Right ventricle myocardium inferior (tissue), 1 donor: Measurements from ENCODE around the gene SOX10. TPM values are rescaled to one million over a fixed set of nuclear protein-coding genes. Genes with fewer than 3 reads are reported as not detected.
A peak's percentile ranks its signal among the peaks of the same experiment; 100 is the strongest.
"Not testable (repeated sequence)": the region's sequence is repeated elsewhere in the genome, so short reads cannot be mapped to it uniquely, and the experiment has no call there.

Experiments
- ATAC-seq: fragments of 200-7000 bp; cut with Tn5 transposase; one replicate; pipeline ENCODE4 v1.9.1; 2020; ENCODE audit warnings: mild to moderate bottlenecking, moderate library complexity
- DNase-seq: peaks from one replicate; pipeline ENCODE4 v3.0.0; 2021; ENCODE audit errors: missing footprints
- intact Hi-C: fragments of 100-400 bp; cut with DNase I; formaldehyde crosslinking; loops from one replicate; pipeline ENCODE4 v1.11.0; 2022
- total RNA-seq: library from RNA; stranded (reverse); fragmentation: NEBNext Ultra II Directional; extraction: Animal tissue kit (Norgen Biotek cat#: 25700); gene quantifications from one replicate; pipeline ENCODE4 v1.2.1, GENCODE V29; 2021
- donor health status: DM: no; HTN: yes; CAD: no; lungs with severe emphysema.

Gene SOX10
- total RNA-seq, 1 donor from 2014 or later, result 1.9 TPM

DNA sequence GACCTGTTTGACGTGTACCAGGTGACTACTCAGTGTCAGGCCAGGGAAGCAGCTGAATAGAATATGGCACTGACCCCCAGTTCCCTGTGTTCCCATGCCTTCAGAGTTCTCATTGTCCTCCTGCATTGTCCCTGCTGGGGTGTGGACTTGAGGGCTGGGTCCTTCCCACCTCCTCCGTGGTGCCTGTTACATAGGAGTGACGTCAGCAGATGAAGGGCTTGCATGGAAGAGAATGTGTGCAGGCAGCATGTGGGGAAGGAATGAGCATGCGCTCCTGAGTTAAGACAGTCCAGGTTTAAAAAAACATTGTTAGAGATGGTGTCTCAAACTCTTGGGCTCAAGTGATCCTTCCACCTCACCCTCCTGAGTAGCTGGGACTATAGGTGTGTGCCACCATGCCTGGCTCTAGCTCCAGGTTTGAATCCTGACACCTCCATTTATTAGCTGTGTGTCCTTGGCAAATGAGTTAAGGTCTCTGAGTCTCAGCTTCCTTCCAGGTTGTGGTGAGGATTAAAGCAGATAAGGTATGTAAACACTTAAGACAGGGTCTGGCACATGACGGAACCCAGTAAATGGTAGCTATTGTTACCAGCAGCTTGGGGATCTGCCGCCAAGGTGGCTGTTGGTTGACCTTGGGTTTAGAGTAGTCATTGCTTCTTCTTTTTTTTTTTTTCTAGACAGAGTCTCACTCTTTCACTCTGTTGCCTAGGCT is 7.5 kb upstream of the SOX10 start:
- intact Hi-C loops, result no loop called here
- ATAC-seq (no peak), DNase-seq (no peak)

DNA sequence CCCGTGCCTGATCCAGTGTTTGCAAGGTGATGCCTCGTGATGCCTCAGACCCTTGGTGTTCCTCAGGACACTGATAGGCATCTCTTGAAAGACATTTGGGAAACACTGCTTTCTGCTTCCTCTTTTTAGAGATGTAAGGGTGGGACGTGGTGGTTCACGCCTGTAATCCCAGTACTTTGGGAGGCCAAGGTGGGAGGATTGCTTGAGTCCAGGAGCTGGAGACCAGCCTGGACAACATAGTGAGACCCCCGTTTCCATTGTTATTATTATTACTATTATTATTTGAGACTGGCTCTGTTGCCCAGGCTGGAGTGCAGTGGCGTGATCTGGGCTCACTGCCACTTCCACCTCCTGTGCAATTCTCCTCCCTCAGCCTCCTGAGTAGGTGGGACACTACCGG is 6.5 kb upstream of the SOX10 start:
- no peak for ATAC-seq
- no peak for DNase-seq
- intact Hi-C loops, result no loop called here

DNA sequence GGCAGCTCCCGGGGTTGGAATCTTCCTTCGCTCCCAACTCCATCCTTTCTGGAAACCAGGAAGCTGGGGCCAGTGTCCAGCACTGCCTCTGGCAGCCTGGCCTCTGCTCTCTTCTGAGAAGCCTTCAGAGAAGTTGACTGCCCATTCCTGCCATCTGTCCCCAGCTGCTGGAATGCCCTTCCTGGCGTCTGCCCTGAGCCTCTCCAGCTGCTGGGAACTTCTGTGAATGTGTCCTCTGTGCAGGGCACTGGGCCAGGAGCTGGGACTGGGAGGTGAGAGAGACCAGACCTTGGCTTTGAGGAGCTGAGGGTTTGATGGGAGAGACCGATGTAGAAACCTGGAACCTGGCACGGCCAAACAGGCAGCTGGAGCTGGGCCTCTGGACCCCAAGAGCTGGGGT is 5.9 kb upstream of the SOX10 start:
- intact Hi-C loops, result no loop called here
- peak; percentile 45 for ATAC-seq
- no peak for DNase-seq

DNA sequence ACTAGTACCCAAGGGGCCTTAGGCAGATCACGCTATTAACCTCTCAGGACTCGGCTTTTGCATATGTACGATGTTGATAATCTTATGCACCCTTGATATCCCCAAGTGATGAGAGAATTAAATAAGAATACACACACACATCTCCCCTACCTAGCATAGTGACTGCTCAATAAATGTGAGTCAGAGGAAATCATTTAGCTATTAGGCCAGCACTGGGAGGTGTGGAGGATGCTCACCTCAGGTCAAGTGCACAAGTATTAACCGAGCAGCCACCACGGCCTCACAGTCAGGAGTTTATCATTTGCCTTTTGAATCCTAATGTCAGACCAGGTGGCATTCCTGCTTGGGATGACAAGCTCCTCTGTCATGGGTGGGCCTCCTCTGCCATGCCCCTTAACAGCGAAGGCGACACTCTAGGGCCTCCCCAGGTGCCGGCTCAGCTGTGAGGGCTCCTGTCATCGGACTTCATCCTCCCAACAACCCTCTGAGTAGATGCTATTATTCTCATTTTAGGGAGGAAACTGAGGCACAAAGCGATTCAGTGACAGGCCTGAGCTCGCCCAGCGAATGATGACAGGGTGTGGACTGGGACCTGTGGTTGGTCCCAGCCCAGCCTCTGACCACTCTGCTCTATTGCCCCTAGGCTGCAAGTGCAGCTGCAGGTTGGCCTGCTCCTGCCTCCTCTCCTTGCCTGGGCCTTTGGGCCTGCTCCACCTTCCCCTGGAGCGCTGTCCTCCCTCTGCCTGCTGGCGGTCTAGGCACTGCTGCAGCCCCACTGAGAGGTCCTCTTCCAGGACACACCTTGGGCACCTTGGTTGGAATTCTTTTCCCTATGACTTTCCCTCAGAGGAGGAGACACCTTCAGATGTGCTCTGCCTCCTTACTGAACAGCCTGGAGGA is 5.0 kb upstream of the SOX10 start:
- no peak for ATAC-seq
- DNase-seq, result no peak
- intact Hi-C loops, result no loop called here

DNA sequence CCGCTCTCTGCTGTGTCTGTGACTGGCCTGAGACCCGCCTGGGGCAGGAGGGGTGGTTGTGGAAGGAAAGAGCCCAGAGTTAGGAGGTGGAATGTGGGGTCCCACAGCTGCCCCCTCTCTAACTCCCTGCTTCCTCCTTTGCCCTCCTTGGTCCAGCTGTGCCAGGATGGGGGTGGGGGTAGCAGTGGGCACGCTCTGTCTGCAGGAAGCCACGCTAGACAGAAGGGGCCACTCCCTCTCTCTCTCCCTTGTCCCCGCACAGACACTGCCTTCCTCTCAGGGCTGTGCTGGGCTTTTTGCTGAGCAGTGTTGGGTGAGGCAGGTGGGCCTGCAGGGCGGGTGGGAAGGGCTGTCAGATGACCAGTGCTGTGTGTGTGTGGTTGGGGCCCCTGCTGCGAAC is 2.0 kb upstream of the SOX10 start:
- intact Hi-C loops, result no loop called here
- DNase-seq (no peak), ATAC-seq (no peak)

DNA sequence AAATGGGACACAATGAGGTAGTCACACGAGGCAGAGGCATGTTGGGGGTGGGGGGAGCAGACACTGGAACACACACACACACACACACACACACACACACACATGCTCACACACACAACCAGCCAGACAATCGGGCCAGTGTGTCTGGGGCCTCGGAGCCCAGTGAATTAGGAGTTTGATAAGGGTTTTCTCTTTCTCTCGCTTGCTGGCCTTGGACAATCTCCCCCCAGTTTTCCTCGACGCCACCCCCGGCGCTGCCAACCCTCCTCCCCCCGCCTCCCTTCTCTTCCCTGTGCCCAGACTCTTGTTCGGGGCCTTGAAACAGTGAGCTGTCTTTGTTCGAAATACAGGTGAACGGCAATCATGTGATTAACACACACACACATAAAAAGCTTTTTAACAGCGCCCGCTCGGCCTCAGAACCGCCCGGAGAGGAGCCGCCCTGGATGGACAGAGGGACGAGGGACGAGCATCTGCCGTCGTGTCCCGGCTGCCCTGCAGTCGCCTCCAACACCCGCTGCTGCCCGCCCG is 1.5 kb upstream of the SOX10 start:
- DNase-seq (no peak), ATAC-seq (no peak)
- intact Hi-C loops, result no loop called here

DNA sequence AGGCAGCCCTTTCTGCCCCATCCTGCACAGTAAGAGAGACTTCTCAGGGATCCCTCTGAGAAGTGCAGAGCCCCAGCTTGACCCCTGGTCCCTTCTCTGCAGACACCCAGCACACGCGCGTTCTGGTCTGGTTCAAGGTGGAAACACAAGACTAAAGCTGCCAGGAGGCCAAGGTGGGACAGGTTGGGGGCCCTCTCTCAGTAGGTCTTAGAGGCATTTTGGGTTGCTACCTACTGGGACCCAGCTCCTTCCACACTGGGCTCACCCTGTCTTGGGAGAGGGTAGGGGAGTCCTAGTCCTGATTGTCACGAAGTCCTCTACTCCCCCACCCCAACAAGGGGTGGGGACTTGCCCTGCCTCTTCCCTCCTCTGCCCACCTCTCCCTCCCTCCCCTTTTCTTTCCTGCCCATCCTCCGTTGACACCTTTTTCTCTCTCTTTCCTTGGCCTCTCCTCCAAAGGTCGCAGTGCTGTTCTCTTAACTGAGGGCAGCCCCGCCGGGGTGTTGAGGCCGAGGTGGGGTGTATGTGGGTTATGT is 763 bp upstream of the SOX10 start:
- intact Hi-C loops, result no loop called here
- DNase-seq (no peak), ATAC-seq (no peak)

DNA sequence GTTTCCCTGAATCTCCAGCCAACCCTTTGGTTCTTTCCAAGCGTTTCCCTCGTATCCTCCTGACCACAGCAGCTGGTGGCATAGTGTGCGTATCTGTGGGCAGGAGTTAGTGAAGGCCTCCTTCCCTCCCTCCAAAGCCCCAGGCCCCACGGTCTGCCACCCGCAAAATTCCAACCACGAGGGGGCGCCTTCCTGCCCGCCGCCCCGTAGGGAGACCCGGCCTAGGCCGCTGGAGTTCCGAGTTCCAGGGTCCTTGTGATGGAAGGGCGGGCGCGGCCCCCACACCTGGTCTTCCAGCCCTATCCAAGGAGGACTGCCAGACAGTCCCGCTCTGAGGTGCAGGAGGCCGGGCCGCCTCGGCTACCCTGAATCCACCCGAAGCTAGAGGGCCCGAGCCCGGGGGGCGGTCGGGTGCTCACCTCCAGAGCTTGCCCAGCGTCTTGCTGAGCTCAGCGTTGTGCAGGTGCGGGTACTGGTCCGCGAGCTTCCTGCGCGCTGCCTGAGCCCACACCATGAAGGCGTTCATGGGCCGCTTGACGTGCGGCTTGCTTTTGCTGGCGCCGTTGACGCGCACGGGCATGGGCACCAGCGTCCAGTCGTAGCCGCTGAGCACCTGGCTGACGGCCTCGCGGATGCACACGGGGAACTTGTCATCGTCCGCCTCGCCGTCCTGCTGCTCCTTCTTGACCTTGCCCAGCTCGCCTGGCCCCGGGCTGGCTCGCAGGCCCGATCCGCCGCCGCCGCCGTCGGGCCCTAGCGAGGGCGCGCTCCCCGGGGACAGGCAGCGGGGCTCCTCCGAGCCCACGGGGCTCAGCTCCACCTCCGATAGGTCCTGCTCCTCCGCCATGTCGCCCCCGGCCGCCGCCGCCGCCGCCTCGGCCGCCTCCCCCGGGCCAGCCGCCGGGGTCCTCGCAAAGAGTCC is 1.2 kb downstream of the SOX10 start:
- intact Hi-C loops, result no loop called here
- DNase-seq (no peak), ATAC-seq (no peak)

DNA sequence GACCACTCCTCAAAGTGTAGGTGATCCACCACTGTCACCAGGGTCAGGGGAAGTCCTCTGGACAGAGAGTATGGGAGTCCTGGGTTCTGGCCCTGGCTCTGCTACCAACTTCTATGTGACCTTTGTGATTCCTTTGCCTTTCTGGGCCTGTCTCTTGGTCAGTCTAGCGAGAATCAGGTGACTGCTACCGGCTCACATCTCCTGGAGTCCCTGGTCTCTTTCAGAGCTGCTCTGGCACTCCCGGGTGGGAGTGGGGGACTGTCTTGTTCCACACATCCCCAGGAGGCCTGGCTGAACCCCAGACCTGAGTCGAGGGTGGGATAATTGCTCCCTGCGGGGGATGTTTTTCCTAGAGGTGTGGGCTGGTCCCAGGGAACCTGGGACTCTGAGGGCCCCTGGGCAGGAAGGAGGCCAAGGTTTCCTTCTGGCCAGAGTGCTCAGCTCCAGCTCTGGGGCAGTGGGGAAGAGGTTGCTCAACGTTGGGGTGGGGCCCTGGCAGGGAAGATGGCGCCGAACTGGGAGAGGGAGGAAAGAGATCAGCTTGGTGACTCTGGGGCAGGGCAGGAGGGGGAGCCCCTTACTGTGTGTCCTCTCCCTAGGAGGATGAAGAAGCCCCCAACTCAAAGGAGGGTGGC is 2.1 kb downstream of the SOX10 start:
- DNase-seq (no peak), ATAC-seq (no peak)
- intact Hi-C loops, result no loop called here

DNA sequence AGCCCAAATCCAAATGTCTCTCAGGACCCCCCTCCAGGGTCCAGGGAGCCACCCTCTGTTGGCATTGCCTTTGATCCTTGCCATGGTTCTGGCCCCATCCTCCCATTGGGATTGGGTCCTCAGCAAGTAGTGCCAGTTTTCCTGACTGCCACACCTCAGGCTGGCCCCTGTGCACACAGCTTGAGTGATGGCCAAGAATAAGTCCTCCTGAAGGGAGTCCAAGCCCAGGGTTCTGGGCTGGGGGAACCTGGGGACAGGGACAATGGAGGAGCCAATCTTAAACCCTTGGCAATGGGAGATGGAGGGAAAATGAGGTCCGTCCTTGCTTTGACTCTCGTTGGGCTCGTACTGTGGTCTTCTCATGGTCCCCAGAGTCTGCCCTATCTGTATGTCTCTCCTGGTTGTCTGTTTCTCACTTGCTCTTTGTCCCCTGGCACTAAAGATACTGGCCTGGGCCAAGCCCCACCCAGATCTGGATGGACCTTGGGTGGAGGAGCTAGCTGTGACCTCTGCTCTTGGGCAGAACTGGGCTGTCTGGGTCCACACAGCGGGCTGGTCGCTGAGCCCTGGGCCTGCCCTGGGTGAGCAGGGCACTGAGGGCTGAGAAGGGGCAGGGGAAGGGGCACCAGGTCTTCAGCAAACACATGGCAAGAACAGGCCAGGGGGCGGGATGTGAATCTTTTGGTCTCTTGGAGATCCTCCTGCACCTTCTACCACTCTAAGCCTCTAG is 2.9 kb downstream of the SOX10 start:
- intact Hi-C loops, result no loop called here
- peak; percentile 40 for ATAC-seq

DNA sequence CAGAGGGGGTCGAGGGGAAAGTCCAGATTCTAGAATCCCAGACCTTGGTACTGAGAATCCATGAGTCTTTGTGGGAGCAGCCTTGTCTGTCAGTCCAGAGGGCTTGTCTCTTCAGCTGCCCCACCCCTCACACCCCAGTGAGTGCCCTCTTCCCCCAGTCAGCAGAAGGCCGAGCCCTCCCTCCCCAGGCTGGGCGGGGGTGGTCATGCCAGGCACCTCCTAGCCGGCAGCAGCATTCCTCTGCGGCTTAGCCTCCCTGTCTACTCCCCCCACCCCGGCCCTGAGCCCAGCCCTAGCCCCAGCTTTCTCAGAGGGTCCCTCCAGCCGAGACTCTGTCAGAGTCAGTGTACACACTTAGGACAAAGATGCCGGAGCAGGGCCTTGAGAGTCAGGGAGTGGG is 4.6 kb downstream of the SOX10 start:
- intact Hi-C loops, result no loop called here
- no peak for DNase-seq
- no peak for ATAC-seq

More for the DNA sequence above, 2.9 kb downstream of the SOX10 start:
- DNase-seq, result no peak

DNA sequence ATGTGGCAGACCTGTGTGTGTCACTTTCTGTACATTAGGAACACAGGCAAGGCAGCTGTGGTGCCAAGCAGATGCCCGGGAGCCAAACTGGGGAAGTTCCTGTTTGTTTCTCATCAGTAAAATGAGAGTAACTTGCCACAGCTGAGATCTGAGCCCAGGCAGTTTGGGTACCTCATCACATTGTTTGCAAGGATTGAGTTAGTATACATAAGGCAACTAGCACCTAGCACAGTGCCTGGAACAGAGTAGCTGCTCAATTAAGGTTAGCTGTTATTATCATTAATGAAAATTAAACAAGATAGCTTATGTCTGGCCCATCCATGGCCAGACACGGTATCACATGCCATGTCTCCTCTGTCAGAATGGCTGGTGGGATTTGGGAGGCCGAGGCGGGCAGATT is 7.8 kb downstream of the SOX10 start:
- no peak for DNase-seq
- no peak for ATAC-seq
- intact Hi-C loops, result no loop called here

DNA sequence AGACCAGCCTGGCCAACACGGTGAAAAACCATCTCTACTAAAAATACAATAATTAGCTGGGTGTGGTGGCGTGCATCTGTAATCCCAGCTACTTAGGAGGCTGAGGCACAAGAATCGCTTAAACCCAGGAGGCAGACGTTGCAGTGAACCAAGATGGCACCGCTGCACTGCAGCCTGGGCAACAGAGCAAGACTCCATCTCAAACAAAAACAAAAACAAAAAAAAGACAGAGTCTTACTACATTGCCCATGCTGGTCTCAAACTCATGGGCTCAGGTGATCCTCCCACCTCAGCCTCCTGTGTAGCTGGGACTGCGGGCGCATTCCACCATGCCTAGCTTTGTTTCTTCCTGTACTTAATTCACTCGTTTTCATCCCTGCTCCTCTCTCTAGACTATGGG is 8.3 kb downstream of the SOX10 start:
- peak; percentile 27 for DNase-seq
- ATAC-seq, intact Hi-C loops: not testable (repeated sequence)

DNA sequence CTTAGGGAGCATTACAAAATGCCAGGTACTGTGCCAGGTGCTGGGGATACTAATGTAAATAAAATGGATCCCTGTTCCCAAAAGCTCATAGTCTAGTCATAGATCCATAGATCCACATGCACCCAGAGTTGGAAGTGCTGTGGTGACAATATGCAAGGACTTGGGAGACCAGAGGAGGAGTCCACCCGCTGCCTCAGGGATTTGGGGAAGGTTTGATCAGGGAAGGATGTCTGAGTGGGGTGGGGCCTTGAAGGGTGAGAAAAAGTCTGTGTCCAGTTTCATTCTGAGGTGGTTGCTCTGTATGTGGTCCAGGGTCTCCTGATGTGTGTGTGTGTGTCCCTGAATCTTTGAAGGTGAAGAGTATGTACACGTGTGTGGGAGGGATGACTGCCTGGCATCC is 9.2 kb downstream of the SOX10 start:
- ATAC-seq, result no peak

DNA sequence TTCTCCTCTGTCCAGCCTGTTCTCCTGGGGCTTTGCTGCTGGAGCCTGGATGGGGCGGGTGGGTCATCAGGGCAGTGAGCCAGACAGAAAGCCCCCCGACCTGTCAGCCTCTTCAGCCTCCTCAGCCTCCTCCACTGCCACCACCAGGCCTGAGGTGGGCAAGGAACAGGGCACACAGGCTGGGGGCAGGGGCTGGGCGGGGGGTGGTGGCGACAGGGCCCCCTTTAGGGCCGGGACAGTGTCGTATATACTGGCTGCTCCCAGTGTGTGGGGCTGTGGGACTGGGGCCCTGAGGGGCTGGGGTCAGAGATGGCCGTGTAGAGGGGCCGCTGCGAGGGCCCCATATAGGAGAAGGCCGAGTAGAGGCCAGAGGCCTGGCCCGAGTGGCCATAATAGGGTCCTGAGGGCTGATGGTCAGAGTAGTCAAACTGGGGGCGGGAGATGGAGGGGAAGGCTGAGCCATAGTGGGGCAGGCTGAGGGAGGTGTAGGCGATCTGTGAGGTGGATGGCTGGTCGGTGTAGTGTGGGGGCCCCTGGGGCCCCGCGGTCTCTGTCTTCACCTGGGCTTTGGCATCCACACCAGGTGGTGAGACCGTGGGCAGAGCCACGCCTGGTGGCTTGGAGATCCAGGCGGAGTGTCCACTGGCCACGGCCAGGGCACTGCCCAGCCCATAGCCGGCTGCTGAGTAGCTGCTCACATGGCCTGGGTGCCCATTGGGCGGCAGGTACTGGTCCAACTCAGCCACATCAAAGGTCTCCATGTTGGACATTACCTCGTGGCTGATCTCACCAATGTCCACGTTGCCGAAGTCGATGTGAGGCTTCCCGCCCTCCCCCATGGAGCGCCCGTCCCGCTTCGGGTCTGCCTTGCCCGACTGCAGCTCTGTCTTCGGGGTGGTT is 10.8 kb downstream of the SOX10 start:
- DNase-seq (peak; percentile 43), ATAC-seq (no peak)
- intact Hi-C loops, result no loop called here

More for the DNA sequence above, 9.2 kb downstream of the SOX10 start:
- no peak for DNase-seq
- intact Hi-C loops, result no loop called here

DNA sequence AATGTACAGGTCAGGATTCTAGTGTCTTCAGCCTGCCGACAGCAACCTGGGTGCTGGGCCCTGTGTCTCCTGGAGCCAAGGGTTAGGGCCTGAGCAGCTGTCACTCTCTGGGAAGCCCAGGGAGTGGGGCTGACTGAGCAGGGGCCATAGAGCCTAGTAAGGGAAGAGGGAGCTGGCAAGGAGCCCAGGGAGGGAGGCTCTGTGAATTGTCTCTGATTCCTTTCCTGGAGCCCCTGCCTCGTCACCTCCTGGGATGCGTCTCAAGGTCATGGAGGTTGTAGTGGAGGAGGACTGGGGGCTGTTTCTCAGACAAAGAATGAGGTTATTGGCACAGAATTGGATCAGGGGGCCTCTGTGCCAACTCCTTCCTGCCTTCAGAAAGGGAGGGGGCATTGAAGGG is 11.8 kb downstream of the SOX10 start:
- no peak for DNase-seq
- no peak for ATAC-seq
- intact Hi-C loops, result no loop called here
